ENCODE measurements around the gene KIF12.

Gene KIF12

GRCh38 chr9:114123031-114123977, 24.2 kb upstream of the KIF12 start:
- no peaks in the 10 kb centered on the region for H3K9me3 ChIP-seq (ENCODE audit: control insufficient read depth, low read length)
- no peak overlapping the region for H3K27ac ChIP-seq (ENCODE audit: insufficient read depth, low read depth, low read length, poor library complexity, severe bottlenecking)
- no peaks in the 10 kb centered on the region for H3K27me3 ChIP-seq (ENCODE audit: control insufficient read depth, insufficient read depth, low read length, poor library complexity, severe bottlenecking)
- 93 to 94% methylated on average over 9 of the region's 9 CpGs for WGBS, 2 experiments
- no peak overlapping the region for H3K4me3 ChIP-seq (ENCODE audit: insufficient read depth, low read depth, low read length)
- peaks cover 16% of the 10 kb centered on the region for H3K4me1 ChIP-seq (ENCODE audit: control insufficient read depth, insufficient read depth, low read length)
- no peaks in the 10 kb centered on the region for H3K36me3 ChIP-seq (ENCODE audit: control insufficient read depth, insufficient read depth, low read length)

DNA sequence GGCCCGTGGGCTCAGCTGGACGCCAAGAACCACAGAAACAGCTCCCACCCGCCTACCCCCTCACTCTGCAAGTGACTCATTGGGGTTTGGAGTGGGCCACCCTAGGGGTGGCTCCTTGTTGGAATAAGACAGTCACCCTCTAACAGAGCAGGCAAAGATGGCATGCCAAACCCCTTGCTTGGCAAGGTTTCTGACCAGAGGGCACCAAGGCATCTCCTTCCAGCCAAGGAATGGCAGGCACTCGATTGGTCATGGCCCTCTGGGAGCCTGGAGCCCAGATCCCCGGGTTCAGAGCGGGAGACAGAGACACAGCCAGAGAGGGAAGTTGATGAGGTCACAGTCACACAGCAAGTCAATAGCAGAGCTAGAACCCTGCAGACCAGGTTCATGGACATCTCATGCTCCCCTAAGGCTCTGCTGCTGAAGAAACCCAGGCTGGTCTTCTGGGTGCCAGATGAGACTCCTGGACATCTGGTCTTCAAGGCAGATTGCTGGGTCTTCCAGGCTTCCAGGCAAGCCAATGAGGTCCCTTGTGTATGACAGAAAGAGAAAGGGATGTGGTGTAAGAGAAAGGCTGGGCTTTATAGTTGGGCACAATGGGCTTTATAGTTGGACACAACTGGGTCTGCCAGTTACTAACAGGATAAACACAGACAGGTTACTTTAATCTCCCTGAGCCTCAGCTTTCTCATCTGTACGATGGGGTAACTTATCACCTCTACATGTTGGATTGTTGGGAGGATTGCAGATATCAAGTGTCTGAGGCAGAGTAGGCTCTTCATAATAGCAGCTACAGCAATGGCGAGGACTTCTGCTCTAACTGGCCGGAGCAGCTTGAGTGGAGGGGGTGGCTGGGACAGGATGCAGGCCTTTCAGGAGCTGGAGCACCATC, 23.3 kb upstream of the KIF12 start:
- H3K36me3 ChIP-seq (ENCODE audit: control insufficient read depth, insufficient read depth, low read length), result no peaks in the 10 kb centered on the region
- H3K27ac ChIP-seq (ENCODE audit: insufficient read depth, low read depth, low read length, poor library complexity, severe bottlenecking), result no peak overlapping the region
- H3K4me1 ChIP-seq (ENCODE audit: control insufficient read depth, insufficient read depth, low read length), result peaks cover 23% of the 10 kb centered on the region
- no peaks in the 10 kb centered on the region for H3K27me3 ChIP-seq (ENCODE audit: control insufficient read depth, insufficient read depth, low read length, poor library complexity, severe bottlenecking)
- no peak overlapping the region for H3K4me3 ChIP-seq (ENCODE audit: insufficient read depth, low read depth, low read length)
- H3K9me3 ChIP-seq (ENCODE audit: control insufficient read depth, low read length), result no peaks in the 10 kb centered on the region
- WGBS, 2 experiments, result 91 to 94% methylated on average over 9 of the region's 9 CpGs

GRCh38 chr9:114121227-114122135, 22.4 kb upstream of the KIF12 start:
- H3K27ac ChIP-seq (ENCODE audit: insufficient read depth, low read depth, low read length, poor library complexity, severe bottlenecking), result no peak overlapping the region
- H3K9me3 ChIP-seq (ENCODE audit: control insufficient read depth, low read length), result no peaks in the 10 kb centered on the region
- 92% methylated on average over 16 of the region's 16 CpGs for WGBS, 2 experiments
- H3K4me1 ChIP-seq (ENCODE audit: control insufficient read depth, insufficient read depth, low read length), result peaks cover 23% of the 10 kb centered on the region
- no peaks in the 10 kb centered on the region for H3K36me3 ChIP-seq (ENCODE audit: control insufficient read depth, insufficient read depth, low read length)
- H3K27me3 ChIP-seq (ENCODE audit: control insufficient read depth, insufficient read depth, low read length, poor library complexity, severe bottlenecking), result no peaks in the 10 kb centered on the region
- H3K4me3 ChIP-seq (ENCODE audit: insufficient read depth, low read depth, low read length), result no peak overlapping the region

DNA sequence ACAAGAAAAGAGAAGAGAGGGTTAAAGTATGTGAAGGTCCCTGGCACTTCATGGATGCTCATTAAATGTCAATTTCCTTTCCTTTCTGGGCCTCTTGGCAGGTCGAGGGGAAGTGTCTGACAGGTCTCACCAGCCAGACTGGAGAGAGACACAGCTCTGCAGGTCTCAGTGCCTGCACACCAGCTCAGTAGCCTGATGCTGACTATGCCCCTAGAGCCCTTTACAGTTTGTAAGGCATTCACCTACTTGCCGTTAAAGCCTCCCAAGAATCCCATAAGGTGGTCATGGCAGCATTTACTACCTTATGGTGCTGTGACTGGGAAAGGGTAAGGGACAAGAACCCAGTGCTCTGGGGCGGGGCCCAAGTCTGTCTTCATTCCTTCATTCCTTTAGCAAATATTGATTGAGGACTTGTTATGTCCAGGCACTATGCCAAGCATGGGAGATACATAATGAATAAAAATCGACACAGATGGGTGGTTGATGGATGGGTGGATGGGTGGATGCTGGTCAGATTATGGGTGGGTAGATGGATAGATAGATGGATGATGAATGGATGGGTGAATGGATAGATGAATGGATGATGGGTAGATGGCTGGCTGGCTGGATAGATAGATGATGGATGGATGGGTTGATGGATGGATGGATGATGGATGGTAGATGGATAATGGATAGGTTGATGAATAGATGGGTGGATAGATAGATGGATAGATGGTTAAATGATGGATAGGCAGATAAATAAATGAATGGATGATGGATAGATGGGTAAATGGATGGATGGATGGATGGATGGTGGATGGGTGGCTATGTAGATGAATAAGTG, 21.3 kb upstream of the KIF12 start:
- H3K4me1 ChIP-seq (ENCODE audit: control insufficient read depth, insufficient read depth, low read length), result peaks cover 26% of the 10 kb centered on the region
- no peak overlapping the region for H3K27ac ChIP-seq (ENCODE audit: insufficient read depth, low read depth, low read length, poor library complexity, severe bottlenecking)
- WGBS, 2 experiments, result 87 to 92% methylated on average over 4 of the region's 4 CpGs
- H3K27me3 ChIP-seq (ENCODE audit: control insufficient read depth, insufficient read depth, low read length, poor library complexity, severe bottlenecking), result no peaks in the 10 kb centered on the region
- H3K4me3 ChIP-seq (ENCODE audit: insufficient read depth, low read depth, low read length), result no peak overlapping the region
- no peaks in the 10 kb centered on the region for H3K9me3 ChIP-seq (ENCODE audit: control insufficient read depth, low read length)
- no peaks in the 10 kb centered on the region for H3K36me3 ChIP-seq (ENCODE audit: control insufficient read depth, insufficient read depth, low read length)

DNA sequence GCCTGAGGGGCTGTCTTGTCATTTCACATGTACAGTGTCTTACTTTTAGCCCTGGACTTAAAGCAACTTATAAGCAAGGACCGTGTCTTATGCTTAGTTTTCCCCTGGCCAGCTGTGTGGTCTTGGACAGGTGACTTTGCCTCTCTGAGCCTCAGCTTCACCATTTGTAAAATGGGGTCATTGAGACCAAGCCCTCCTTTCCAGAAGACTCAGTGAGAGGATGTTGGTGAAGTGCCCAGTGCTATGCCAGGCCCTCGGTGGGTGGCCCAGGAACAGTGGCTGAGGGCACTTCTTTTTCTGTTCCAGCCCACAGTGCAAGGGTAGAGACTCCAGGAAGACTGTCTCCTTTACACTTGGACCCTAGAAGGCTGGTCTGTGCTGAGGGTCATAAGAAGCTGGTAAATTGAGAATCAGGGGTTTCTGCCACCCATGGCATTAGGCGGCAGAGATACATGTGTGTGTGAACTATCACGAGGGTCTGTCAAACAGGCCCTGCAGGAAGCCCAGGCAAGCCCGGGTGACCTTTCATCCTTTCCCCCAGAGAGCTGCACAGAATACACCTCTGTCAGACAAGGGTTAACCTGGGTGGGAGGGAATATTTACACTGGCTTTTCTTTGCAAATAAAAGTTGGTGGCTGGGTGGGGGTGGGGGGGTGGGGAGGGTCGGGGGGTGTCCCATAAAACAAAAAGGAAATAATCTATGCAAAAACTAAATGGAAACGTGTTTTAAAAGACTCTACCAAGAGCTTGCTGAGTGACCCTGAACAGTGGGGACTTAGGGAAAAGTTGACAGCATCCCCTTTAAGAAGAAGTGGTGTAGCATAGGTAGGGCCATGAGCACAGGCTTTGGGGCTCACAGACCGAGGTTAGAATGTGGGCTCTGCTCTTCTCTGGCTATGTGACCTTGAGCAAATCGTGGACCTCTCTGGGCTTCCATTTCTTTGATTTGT, 20.4 kb upstream of the KIF12 start:
- Histone ChIP-seq H3K4me1 (ENCODE audit: control insufficient read depth, insufficient read depth, low read length) (peaks cover 22% of the 10 kb centered on the region), H3K9me3 (ENCODE audit: control insufficient read depth, low read length) (no peaks in the 10 kb centered on the region), H3K27ac (ENCODE audit: insufficient read depth, low read depth, low read length, poor library complexity, severe bottlenecking) (no peak overlapping the region), H3K36me3 (ENCODE audit: control insufficient read depth, insufficient read depth, low read length) (no peaks in the 10 kb centered on the region), H3K4me3 (ENCODE audit: insufficient read depth, low read depth, low read length) (no peak overlapping the region), H3K27me3 (ENCODE audit: control insufficient read depth, insufficient read depth, low read length, poor library complexity, severe bottlenecking) (no peaks in the 10 kb centered on the region)
- WGBS, 2 experiments, result 76% methylated on average over 8 of the region's 9 CpGs

- H3K4me1 ChIP-seq (ENCODE audit: control insufficient read depth, insufficient read depth, low read length), result peaks cover 15% of the 10 kb centered on the region
- no peaks in the 10 kb centered on the region for H3K27me3 ChIP-seq (ENCODE audit: control insufficient read depth, insufficient read depth, low read length, poor library complexity, severe bottlenecking)
- no peaks in the 10 kb centered on the region for H3K9me3 ChIP-seq (ENCODE audit: control insufficient read depth, low read length)
- 79% methylated on average over 20 to 21 of the region's 21 CpGs for WGBS, 2 experiments
- no peak overlapping the region for H3K27ac ChIP-seq (ENCODE audit: insufficient read depth, low read depth, low read length, poor library complexity, severe bottlenecking)
- no peak overlapping the region for H3K4me3 ChIP-seq (ENCODE audit: insufficient read depth, low read depth, low read length)
- H3K36me3 ChIP-seq (ENCODE audit: control insufficient read depth, insufficient read depth, low read length), result no peaks in the 10 kb centered on the region
Measured at GRCh38 chr9:114117996-114118830, 19.1 kb upstream of the KIF12 start.

DNA sequence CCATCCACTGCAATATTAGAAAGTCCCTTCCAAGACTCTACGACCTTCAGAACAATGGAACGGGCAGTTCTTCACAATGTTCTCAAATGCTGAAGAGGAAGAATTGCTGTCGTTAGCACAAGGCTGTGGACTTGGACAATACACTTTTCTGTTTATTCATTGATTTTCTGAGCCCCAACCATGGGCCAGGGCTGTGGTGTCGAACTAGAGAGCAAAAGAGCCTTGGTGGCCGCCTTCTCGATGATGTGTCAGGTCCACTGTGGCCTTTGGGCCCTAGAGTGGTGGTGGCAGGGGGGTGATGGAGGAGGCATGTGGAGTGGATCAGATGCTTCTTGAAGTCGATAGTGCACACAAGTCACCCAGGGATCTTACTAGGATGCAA, 18.5 kb upstream of the KIF12 start:
- no peaks in the 10 kb centered on the region for H3K9me3 ChIP-seq (ENCODE audit: control insufficient read depth, low read length)
- peaks cover 15% of the 10 kb centered on the region for H3K4me1 ChIP-seq (ENCODE audit: control insufficient read depth, insufficient read depth, low read length)
- no peak overlapping the region for H3K27ac ChIP-seq (ENCODE audit: insufficient read depth, low read depth, low read length, poor library complexity, severe bottlenecking)
- H3K36me3 ChIP-seq (ENCODE audit: control insufficient read depth, insufficient read depth, low read length), result no peaks in the 10 kb centered on the region
- WGBS, 2 experiments, result 81 to 82% methylated on average over 7 of the region's 7 CpGs
- H3K27me3 ChIP-seq (ENCODE audit: control insufficient read depth, insufficient read depth, low read length, poor library complexity, severe bottlenecking), result no peaks in the 10 kb centered on the region
- H3K4me3 ChIP-seq (ENCODE audit: insufficient read depth, low read depth, low read length), result no peak overlapping the region

GRCh38 chr9:114116126-114116747, 17.1 kb upstream of the KIF12 start:
- no peak overlapping the region for H3K4me3 ChIP-seq (ENCODE audit: insufficient read depth, low read depth, low read length)
- no peak overlapping the region for H3K27ac ChIP-seq (ENCODE audit: insufficient read depth, low read depth, low read length, poor library complexity, severe bottlenecking)
- H3K27me3 ChIP-seq (ENCODE audit: control insufficient read depth, insufficient read depth, low read length, poor library complexity, severe bottlenecking), result no peaks in the 10 kb centered on the region
- no peaks in the 10 kb centered on the region for H3K36me3 ChIP-seq (ENCODE audit: control insufficient read depth, insufficient read depth, low read length)
- H3K9me3 ChIP-seq (ENCODE audit: control insufficient read depth, low read length), result no peaks in the 10 kb centered on the region
- WGBS, 2 experiments, result 87 to 88% methylated on average over 12 of the region's 12 CpGs
- H3K4me1 ChIP-seq (ENCODE audit: control insufficient read depth, insufficient read depth, low read length), result peaks cover 15% of the 10 kb centered on the region
